ENCODE measurements around the gene SIX4. TPM values are rescaled to one million over a fixed set of nuclear protein-coding genes. Genes with fewer than 3 reads are reported as not detected.

SIX4 gene
- total RNA-seq, 1 experiment from 2014 or later, result 61.6 TPM

DNA sequence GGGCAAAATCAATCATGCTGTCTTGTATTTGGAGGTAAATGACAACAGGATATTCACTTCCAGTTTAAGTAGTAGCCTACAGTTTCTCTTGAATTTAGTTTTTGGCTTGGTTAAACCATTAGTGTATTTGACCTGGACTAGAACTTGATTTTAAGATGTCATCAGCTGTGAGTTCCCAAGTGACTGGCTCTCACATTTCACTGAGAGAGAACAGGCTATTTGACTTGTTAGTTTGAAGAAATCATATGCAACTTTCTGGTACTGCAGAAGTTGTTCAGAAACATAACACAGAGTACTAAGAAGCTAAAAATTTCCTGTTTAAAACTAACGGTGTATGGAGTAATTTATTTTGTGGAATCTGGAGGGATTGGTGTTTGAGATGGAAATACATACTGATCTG is 32.7 kb upstream of the SIX4 start:
- peaks cover 100% of the 10 kb centered on the region for H3K79me2 ChIP-seq (ENCODE audit: low read length)
- DNase-seq, result peak; percentile 62
- no peak overlapping the region for H2AFZ ChIP-seq (ENCODE audit: low read length)
- peak overlapping the region; percentile 1; the same call in 1 of the 2 replicates for H3K9ac ChIP-seq (ENCODE audit: low read length)
- H3K27ac ChIP-seq (ENCODE audit: low read length), result peak overlapping the region; percentile 50
- no peaks in the 10 kb centered on the region for H3K9me3 ChIP-seq (ENCODE audit: low read length)
- H3K9me2 ChIP-seq (replicated peaks; ENCODE audit: insufficient read depth, low read length), result no peaks in the 10 kb centered on the region
- H3K36me3 ChIP-seq (ENCODE audit: insufficient read depth, low read length), result no peaks in the 10 kb centered on the region; the same call in 1 of the 2 replicates
- H3K4me3 ChIP-seq (ENCODE audit: low read length), result no peak overlapping the region
- no peaks in the 10 kb centered on the region for H3K27me3 ChIP-seq (ENCODE audit: low read length)
- H4K20me1 ChIP-seq (ENCODE audit: insufficient read depth, low read depth, low read length), result no peaks in the 10 kb centered on the region
- H3K4me2 ChIP-seq (ENCODE audit: low read depth, low read length, poor library complexity, severe bottlenecking), result peak overlapping the region; percentile 34
- H3K4me1 ChIP-seq (ENCODE audit: low read length), result peaks cover 77% of the 10 kb centered on the region

GRCh38 chr14:60753264-60754119 is 29.3 kb upstream of the SIX4 start:
- peak; percentile 48 for DNase-seq
- Histone ChIP-seq H3K9ac (ENCODE audit: low read length) (no peak overlapping the region), H3K27ac (ENCODE audit: low read length) (peak overlapping the region; percentile 57), H3K79me2 (ENCODE audit: low read length) (peaks cover 100% of the 10 kb centered on the region), H3K9me2 (replicated peaks; ENCODE audit: insufficient read depth, low read length) (no peaks in the 10 kb centered on the region), H3K4me3 (ENCODE audit: low read length) (no peak overlapping the region), H2AFZ (ENCODE audit: low read length) (no peak overlapping the region), H3K27me3 (ENCODE audit: low read length) (no peaks in the 10 kb centered on the region), H3K4me2 (ENCODE audit: low read depth, low read length, poor library complexity, severe bottlenecking) (no peak overlapping the region), H3K9me3 (ENCODE audit: low read length) (no peaks in the 10 kb centered on the region), H3K4me1 (ENCODE audit: low read length) (peaks cover 91% of the 10 kb centered on the region), H3K36me3 (ENCODE audit: insufficient read depth, low read length) (no peaks in the 10 kb centered on the region), H4K20me1 (ENCODE audit: insufficient read depth, low read depth, low read length) (peaks cover 8% of the 10 kb centered on the region)

DNA sequence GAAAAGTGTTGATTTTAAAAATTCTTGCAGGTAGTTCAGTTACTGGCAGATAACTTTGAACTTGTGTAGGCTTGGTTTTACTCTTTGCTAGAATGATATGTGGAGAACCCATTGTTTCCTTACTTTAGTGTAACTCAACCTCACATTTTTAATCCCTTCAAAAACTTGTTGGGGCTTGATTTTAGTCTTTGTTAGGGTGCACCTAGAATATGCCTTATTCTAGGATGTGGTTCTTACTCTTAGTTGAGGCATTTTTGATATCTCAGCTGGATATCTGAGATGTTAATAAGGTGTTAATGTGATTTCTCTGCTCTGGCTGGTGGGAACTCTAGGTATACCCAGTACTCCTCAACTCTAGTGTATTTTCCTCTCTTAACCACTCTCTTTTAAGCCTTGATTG is 20.4 kb upstream of the SIX4 start:
- H3K4me3 ChIP-seq (ENCODE audit: low read length), result no peak overlapping the region
- no peak overlapping the region for H3K4me2 ChIP-seq (ENCODE audit: low read depth, low read length, poor library complexity, severe bottlenecking)
- H3K9me3 ChIP-seq (ENCODE audit: low read length), result no peaks in the 10 kb centered on the region
- H3K36me3 ChIP-seq (ENCODE audit: insufficient read depth, low read length), result peaks cover 14% of the 10 kb centered on the region
- no peaks in the 10 kb centered on the region for H3K9me2 ChIP-seq (replicated peaks; ENCODE audit: insufficient read depth, low read length)
- H3K9ac ChIP-seq (ENCODE audit: low read length), result no peak overlapping the region
- peaks cover 12% of the 10 kb centered on the region; the same call in 1 of the 2 replicates for H4K20me1 ChIP-seq (ENCODE audit: insufficient read depth, low read depth, low read length)
- H3K79me2 ChIP-seq (ENCODE audit: low read length), result peaks cover 96% of the 10 kb centered on the region
- H3K27ac ChIP-seq (ENCODE audit: low read length), result no peak overlapping the region
- peaks cover 9% of the 10 kb centered on the region for H3K4me1 ChIP-seq (ENCODE audit: low read length)
- H3K27me3 ChIP-seq (ENCODE audit: low read length), result no peaks in the 10 kb centered on the region
- H2AFZ ChIP-seq (ENCODE audit: low read length), result no peak overlapping the region
- no peak for DNase-seq

DNA sequence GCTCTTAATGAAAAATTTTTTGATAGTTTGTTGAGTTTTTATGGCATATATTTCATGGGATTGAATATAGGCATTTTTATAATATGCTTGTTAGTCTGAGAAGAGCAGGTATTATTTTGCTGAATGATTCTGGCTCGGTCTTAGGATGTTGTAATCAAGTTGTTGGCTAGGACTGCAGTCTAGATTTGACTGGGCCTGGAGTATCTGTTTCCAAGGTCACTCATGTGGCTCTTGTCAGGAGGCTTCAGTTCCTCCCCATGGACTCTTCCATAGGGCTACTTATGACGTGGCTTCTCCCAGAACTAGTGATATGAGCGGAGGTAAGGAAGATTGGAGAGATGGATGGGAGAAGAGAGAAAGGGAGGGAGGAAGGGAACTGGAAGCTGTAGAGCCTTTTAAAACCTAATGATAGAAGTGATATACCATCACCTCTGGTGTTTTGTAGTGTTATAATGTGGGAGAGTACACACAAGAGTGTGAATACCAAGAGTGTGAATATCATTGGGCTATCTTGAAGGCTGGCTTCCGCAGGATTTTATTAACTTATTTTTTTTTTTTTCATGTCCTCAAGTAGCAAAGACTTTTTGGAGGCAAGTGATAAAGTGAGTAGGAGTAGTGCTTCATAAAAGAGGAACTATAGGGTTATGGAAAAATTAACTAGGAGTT is 14.8 kb upstream of the SIX4 start:
- Histone ChIP-seq H3K9me3 (ENCODE audit: low read length) (no peaks in the 10 kb centered on the region), H3K79me2 (ENCODE audit: low read length) (peaks cover 93% of the 10 kb centered on the region), H3K9me2 (replicated peaks; ENCODE audit: insufficient read depth, low read length) (no peaks in the 10 kb centered on the region), H2AFZ (ENCODE audit: low read length) (no peak overlapping the region), H3K4me1 (ENCODE audit: low read length) (peaks cover 20% of the 10 kb centered on the region), H3K4me3 (ENCODE audit: low read length) (no peak overlapping the region), H3K4me2 (ENCODE audit: low read depth, low read length, poor library complexity, severe bottlenecking) (no peak overlapping the region), H3K27me3 (ENCODE audit: low read length) (no peaks in the 10 kb centered on the region), H4K20me1 (ENCODE audit: insufficient read depth, low read depth, low read length) (peaks cover 3% of the 10 kb centered on the region; the same call in 1 of the 2 replicates), H3K36me3 (ENCODE audit: insufficient read depth, low read length) (peaks cover 11% of the 10 kb centered on the region), H3K27ac (ENCODE audit: low read length) (no peak overlapping the region), H3K9ac (ENCODE audit: low read length) (no peak overlapping the region)
- DNase-seq, result no peak

DNA sequence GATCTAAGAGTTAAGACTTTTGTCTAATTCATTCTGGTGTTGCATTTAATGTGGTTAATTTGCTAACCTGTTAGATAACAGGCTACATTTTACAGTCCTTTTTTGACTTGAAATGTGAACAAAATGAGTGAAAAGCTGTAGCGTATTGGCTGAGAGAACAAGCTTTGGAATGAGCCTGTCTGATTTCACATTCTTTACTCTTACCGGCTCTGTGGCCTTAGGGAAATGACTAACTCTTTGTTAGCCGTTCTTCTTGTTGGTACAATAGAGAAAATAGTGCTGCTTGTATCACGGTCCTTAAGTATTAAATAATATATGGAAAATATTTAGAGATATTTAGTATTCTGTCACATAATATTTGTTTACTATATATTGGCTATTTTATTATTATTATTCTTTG is 12.3 kb upstream of the SIX4 start:
- Histone ChIP-seq H3K27me3 (ENCODE audit: low read length) (no peaks in the 10 kb centered on the region), H2AFZ (ENCODE audit: low read length) (no peak overlapping the region), H3K9ac (ENCODE audit: low read length) (peak overlapping the region; percentile 87), H3K4me1 (ENCODE audit: low read length) (peaks cover 26% of the 10 kb centered on the region), H3K4me3 (ENCODE audit: low read length) (peak overlapping the region; percentile 83), H3K79me2 (ENCODE audit: low read length) (peaks cover 68% of the 10 kb centered on the region), H3K9me3 (ENCODE audit: low read length) (no peaks in the 10 kb centered on the region), H3K4me2 (ENCODE audit: low read depth, low read length, poor library complexity, severe bottlenecking) (peak overlapping the region; percentile 90), H4K20me1 (ENCODE audit: insufficient read depth, low read depth, low read length) (no peaks in the 10 kb centered on the region; the same call in 1 of the 2 replicates), H3K36me3 (ENCODE audit: insufficient read depth, low read length) (peaks cover 5% of the 10 kb centered on the region; the same call in 1 of the 2 replicates), H3K27ac (ENCODE audit: low read length) (peak overlapping the region; percentile 70), H3K9me2 (replicated peaks; ENCODE audit: insufficient read depth, low read length) (no peaks in the 10 kb centered on the region)
- DNase-seq, result peak; percentile 80

DNA sequence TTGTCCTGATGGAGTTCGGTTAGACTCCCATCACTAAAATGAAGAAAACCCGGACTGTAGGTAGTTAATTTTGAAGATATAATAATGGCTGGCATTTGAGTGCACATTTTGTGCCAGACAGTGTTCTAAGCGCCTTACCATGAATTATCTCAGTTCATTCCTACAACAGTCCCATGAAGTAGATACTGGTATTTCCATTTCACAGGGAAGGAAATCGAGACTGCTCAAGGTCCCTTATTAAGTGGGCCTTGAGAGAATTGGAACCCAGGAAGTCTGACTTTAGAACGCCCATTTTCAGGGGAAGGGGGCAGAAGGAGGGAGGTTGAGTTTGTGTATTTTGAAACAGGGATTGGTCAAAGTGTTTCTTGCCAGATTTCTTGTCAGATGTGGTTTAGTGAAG is 11.3 kb upstream of the SIX4 start:
- peak overlapping the region; percentile 83 for H3K4me3 ChIP-seq (ENCODE audit: low read length)
- H2AFZ ChIP-seq (ENCODE audit: low read length), result no peak overlapping the region
- no peaks in the 10 kb centered on the region for H3K27me3 ChIP-seq (ENCODE audit: low read length)
- peaks cover 59% of the 10 kb centered on the region for H3K79me2 ChIP-seq (ENCODE audit: low read length)
- peaks cover 5% of the 10 kb centered on the region; the same call in 1 of the 2 replicates for H3K36me3 ChIP-seq (ENCODE audit: insufficient read depth, low read length)
- DNase-seq, result peak; percentile 75
- H3K4me2 ChIP-seq (ENCODE audit: low read depth, low read length, poor library complexity, severe bottlenecking), result peak overlapping the region; percentile 90
- peaks cover 26% of the 10 kb centered on the region for H3K4me1 ChIP-seq (ENCODE audit: low read length)
- no peaks in the 10 kb centered on the region; the same call in 1 of the 2 replicates for H4K20me1 ChIP-seq (ENCODE audit: insufficient read depth, low read depth, low read length)
- H3K9me3 ChIP-seq (ENCODE audit: low read length), result no peaks in the 10 kb centered on the region
- H3K9me2 ChIP-seq (replicated peaks; ENCODE audit: insufficient read depth, low read length), result no peaks in the 10 kb centered on the region
- peak overlapping the region; percentile 87 for H3K9ac ChIP-seq (ENCODE audit: low read length)
- peak overlapping the region; percentile 70 for H3K27ac ChIP-seq (ENCODE audit: low read length)

DNA sequence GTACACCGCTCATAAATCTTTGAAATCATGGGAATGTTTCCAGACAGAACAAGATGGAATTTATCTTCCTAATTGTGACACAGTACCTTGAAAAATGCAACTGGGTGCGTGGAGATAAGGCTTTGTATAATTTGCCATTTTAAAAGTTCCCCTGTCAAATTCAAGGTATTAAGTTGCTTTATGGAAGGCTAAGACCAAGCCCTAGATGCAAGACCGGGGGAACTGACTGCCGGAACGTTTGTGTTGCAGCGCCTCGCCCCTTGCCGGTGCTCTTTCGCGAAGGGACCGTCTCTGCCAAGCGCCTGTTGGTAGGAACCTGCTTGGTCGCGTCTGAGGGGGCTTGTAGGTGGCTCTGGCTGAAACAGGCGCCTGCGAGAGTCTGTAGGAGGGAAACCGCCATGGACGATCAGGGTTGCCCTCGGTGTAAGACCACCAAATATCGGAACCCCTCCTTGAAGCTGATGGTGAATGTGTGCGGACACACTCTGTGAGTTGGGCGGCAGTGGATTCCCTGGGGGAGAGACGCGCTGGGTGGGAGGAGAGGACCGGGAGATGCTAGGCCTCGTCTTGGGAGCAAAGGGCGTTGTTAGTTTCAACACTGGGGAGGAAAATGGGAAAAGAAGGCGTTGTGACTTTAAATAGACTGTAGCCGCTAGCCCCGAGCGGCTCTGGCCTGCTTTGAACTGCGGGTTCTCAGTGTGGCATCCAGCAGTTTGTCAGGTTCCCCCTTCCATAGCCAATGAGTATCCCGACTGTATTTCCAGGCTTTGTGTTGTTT is 10.5 kb upstream of the SIX4 start, which contains the start of gene MNAT1:
Gene MNAT1, plus strand, starts transcription at position 297 of the 778 bp plus-strand sequence. Its CDS starts 102 bp downstream, at position 399.
- Histone ChIP-seq H3K9ac (ENCODE audit: low read length) (peak within 1 kb of the TSS; percentile 87), H3K27ac (ENCODE audit: low read length) (peak within 1 kb of the TSS; percentile 70), H3K9me3 (ENCODE audit: low read length) (no peaks in the 10 kb centered on the region), H3K9me2 (replicated peaks; ENCODE audit: insufficient read depth, low read length) (no peaks in the 10 kb centered on the region), H2AFZ (ENCODE audit: low read length) (peak within 1 kb of the TSS; percentile 91), H3K4me2 (ENCODE audit: low read depth, low read length, poor library complexity, severe bottlenecking) (peak within 1 kb of the TSS; percentile 90), H3K4me1 (ENCODE audit: low read length) (peaks cover 26% of the 10 kb centered on the region), H3K4me3 (ENCODE audit: low read length) (peak within 1 kb of the TSS; percentile 83), H4K20me1 (ENCODE audit: insufficient read depth, low read depth, low read length) (no peaks in the 10 kb centered on the region; the same call in 1 of the 2 replicates), H3K27me3 (ENCODE audit: low read length) (no peaks in the 10 kb centered on the region), H3K79me2 (ENCODE audit: low read length) (peaks cover 51% of the 10 kb centered on the region), H3K36me3 (ENCODE audit: insufficient read depth, low read length) (no peaks in the 10 kb centered on the region)
- peak; percentile 98 for DNase-seq
